ENCODE measurements around the gene SORCS3.

GRCh38 chr10:105161767-105162166 is 520.7 kb downstream of the SORCS3 start:
- TF ChIP-seq CTCF (IDR thresholded peaks at IDR 0.05): no peak
- TF ChIP-seq POLR2AphosphoS5 (IDR thresholded peaks at IDR 0.05): no peak
- TF ChIP-seq POLR2A (IDR thresholded peaks at IDR 0.05): no peak

Data from sigmoid colon (tissue), 4 donors.